Natural killer cell (primary cell): ENCODE results near the gene SERPINC1. TPM values are rescaled to one million over a fixed set of nuclear protein-coding genes. Genes with fewer than 3 reads are reported as not detected.

Experiments
- ATAC-seq, 3 donors: fragments of 150-1000 bp in 2 of 3; fragments of 200-7000 bp in 1 of 3; cut with Tn5 transposase; 1 replicate in 1 of 3; 2 replicates in 2 of 3; pipeline ENCODE4 v1.10.0; 2021; ENCODE audit warnings: mild to moderate bottlenecking in 2 of 3, moderate library complexity in 2 of 3
- DNase-seq, 2 donors: peaks; one replicate each; pipeline versions ENCODE4 v3.0.0 to v3.0.0-alpha.2; 2013 to 2021; ENCODE audit warnings: mixed read lengths in 1 of 2
- H3K27ac ChIP-seq: one replicate; pipeline ENCODE4 v1.5.1; 2013; ENCODE audit warnings: mild to moderate bottlenecking, low read length
- H3K27me3 ChIP-seq: one replicate; pipeline ENCODE4 v1.6.1; 2013; ENCODE audit warnings: low read length; ENCODE audit not compliant: control insufficient read depth, insufficient read depth
- H3K36me3 ChIP-seq: one replicate; pipeline ENCODE4 v1.6.1; 2013; ENCODE audit warnings: low read length; ENCODE audit not compliant: control insufficient read depth, insufficient read depth
- H3K4me1 ChIP-seq: one replicate; pipeline ENCODE4 v1.6.1; 2013; ENCODE audit warnings: low read length; ENCODE audit not compliant: control insufficient read depth, insufficient read depth
- H3K4me3 ChIP-seq: one replicate; pipeline ENCODE4 v1.5.1; 2013; ENCODE audit warnings: low read length
- H3K9me3 ChIP-seq: one replicate; pipeline ENCODE4 v1.6.1; 2013; ENCODE audit warnings: low read length; ENCODE audit not compliant: control insufficient read depth, insufficient read depth
- H3K27ac Mint-ChIP-seq, 2 donors: one replicate each; pipeline ENCODE4 v1.8.0; 2022; ENCODE audit warnings: mild to moderate bottlenecking in 2 of 2, mixed read lengths in 2 of 2, moderate library complexity in 1 of 2
- H3K27me3 Mint-ChIP-seq, 2 donors: one replicate each; pipeline ENCODE4 v1.8.0; 2022; ENCODE audit warnings: low read depth in 2 of 2, mixed read lengths in 2 of 2
- H3K36me3 Mint-ChIP-seq: one replicate; pipeline ENCODE4 v1.8.0; 2022; ENCODE audit warnings: mixed read lengths
- H3K4me1 Mint-ChIP-seq, 2 donors: one replicate each; pipeline ENCODE4 v1.8.0; 2022; ENCODE audit warnings: mixed read lengths in 2 of 2
- H3K4me3 Mint-ChIP-seq: one replicate; pipeline ENCODE4 v1.8.0; 2022; ENCODE audit warnings: mild to moderate bottlenecking, moderate library complexity, mixed read lengths
- H3K9me3 Mint-ChIP-seq, 2 donors: one replicate each; pipeline ENCODE4 v1.8.0; 2022; ENCODE audit warnings: mixed read lengths in 2 of 2
- CTCF ChIP-seq: fragments of 200-600 bp; IDR thresholded peaks from one replicate; pipeline ENCODE4 v1.8.0; 2022; ENCODE audit warnings: antibody characterized with exemption
- WGBS: methylation state at CpG from one replicate; pipeline ENCODE4 v1.1.7; 2013; ENCODE audit warnings: missing lambda C conversion rate; ENCODE audit not compliant: insufficient coverage; 5-methylcytosine and 5-hydroxymethylcytosine counted together
- intact Hi-C: fragments of 100-400 bp; cut with micrococcal nuclease; formaldehyde crosslinking; loops from one replicate; pipeline ENCODE4 v1.14.2; 2022
- total RNA-seq, 4 donors: library from RNA; stranded (reverse); fragments of 120-200 nt in 1 of 4; gene quantifications; one replicate each; pipeline versions ENCODE4 v1.2.3 to v1.2.4, GENCODE V29; 2013 to 2022

The SERPINC1 gene
- total RNA-seq, 3 donors from 2014 or later (not counting 1 experiment from before 2014, with no cell fraction given) = 0.38 to 0.48 TPM; not detected in 1

GRCh38 chr1:173917635-173918493, 737 bp upstream of the SERPINC1 start:
- no peaks in the 10 kb centered on the region for H3K27me3 Mint-ChIP-seq
- Histone ChIP-seq H3K27me3 (no peaks in the 10 kb centered on the region), H3K4me1 (no peaks in the 10 kb centered on the region), H3K4me3 (no peak overlapping the region), H3K36me3 (no peaks in the 10 kb centered on the region), H3K9me3 (no peaks in the 10 kb centered on the region), H3K27ac (no peak overlapping the region)
- no peaks in the 10 kb centered on the region for H3K9me3 Mint-ChIP-seq
- DNase-seq (no peak), ATAC-seq (no peak)
- no peaks in the 10 kb centered on the region for H3K4me1 Mint-ChIP-seq
- 93% methylated on average over 11 of the region's 12 CpGs for WGBS
- H3K4me3 Mint-ChIP-seq = no peak overlapping the region
- no peak overlapping the region for H3K27ac Mint-ChIP-seq
- intact Hi-C loops = no loop called here
- TF ChIP-seq CTCF = no peak
- H3K36me3 Mint-ChIP-seq = no peaks in the 10 kb centered on the region

GRCh38 chr1:173916667-173917066, 460 bp downstream of the SERPINC1 start:
- no peak for TF ChIP-seq CTCF
- Mint-ChIP-seq H3K27ac (no peak overlapping the region), H3K27me3 (no peaks in the 10 kb centered on the region), H3K36me3 (no peaks in the 10 kb centered on the region), H3K4me1 (no peaks in the 10 kb centered on the region), H3K4me3 (no peak overlapping the region), H3K9me3 (no peaks in the 10 kb centered on the region)
- Histone ChIP-seq H3K4me1 (no peaks in the 10 kb centered on the region), H3K27me3 (no peaks in the 10 kb centered on the region), H3K36me3 (no peaks in the 10 kb centered on the region), H3K9me3 (no peaks in the 10 kb centered on the region), H3K27ac (no peak overlapping the region), H3K4me3 (no peak overlapping the region)
- DNase-seq = no peak
- intact Hi-C loops = no loop called here
- no peak for ATAC-seq
- 95% methylated on average over 4 of the region's 4 CpGs for WGBS

- Histone ChIP-seq H3K4me3 (no peak overlapping the region), H3K27ac (no peak overlapping the region), H3K27me3 (no peaks in the 10 kb centered on the region), H3K9me3 (no peaks in the 10 kb centered on the region), H3K36me3 (no peaks in the 10 kb centered on the region), H3K4me1 (no peaks in the 10 kb centered on the region)
- no peak for TF ChIP-seq CTCF
- DNase-seq (no peak), ATAC-seq (no peak)
- intact Hi-C loops = no loop called here
- 98% methylated on average over 2 of the region's 2 CpGs for WGBS
- Mint-ChIP-seq H3K27ac (no peak overlapping the region), H3K27me3 (no peaks in the 10 kb centered on the region), H3K36me3 (no peaks in the 10 kb centered on the region), H3K4me1 (no peaks in the 10 kb centered on the region), H3K9me3 (no peaks in the 10 kb centered on the region), H3K4me3 (no peak overlapping the region)
These were observed 1.5 kb downstream of the SERPINC1 start for GRCh38 chr1:173915596-173915995.
